ENCODE data around the gene PHACTR3. TPM values are rescaled to one million over a fixed set of nuclear protein-coding genes. Genes with fewer than 3 reads are reported as not detected.
"Not testable (repeated sequence)": the region's sequence is repeated elsewhere in the genome, so short reads cannot be mapped to it uniquely, and the experiment has no call there.

The PHACTR3 gene

GRCh38 chr20:59888050-59888449 lies 283.7 kb downstream of the PHACTR3 start:
- Histone ChIP-seq H3K4ac (ENCODE audit: low read depth, low read length) (no peak overlapping the region), H3K79me2 (ENCODE audit: control insufficient read depth, insufficient read depth, low read length) (no peaks in the 10 kb centered on the region), H2BK5ac (ENCODE audit: low read length) (no peak overlapping the region), H3K4me2 (ENCODE audit: low read length) (no peak overlapping the region), H2BK120ac (ENCODE audit: low read depth, low read length) (no peak overlapping the region), H4K5ac (ENCODE audit: low read length) (no peak overlapping the region), H3K9ac (ENCODE audit: low read length) (no peak overlapping the region), H4K8ac (ENCODE audit: low read depth, low read length) (no peak overlapping the region), H3K36me3 (ENCODE audit: control insufficient read depth, insufficient read depth, low read length) (no peaks in the 10 kb centered on the region), H3K4me1 (ENCODE audit: control insufficient read depth, low read depth, low read length) (no peaks in the 10 kb centered on the region), H3K56ac (ENCODE audit: low read length) (no peak overlapping the region), H3K18ac (ENCODE audit: low read length) (no peak overlapping the region), H3K27ac (ENCODE audit: low read depth, low read length) (no peak overlapping the region), H3K23ac (ENCODE audit: low read length) (no peak overlapping the region), H2AK5ac (ENCODE audit: low read length) (no peak overlapping the region), H2BK15ac (replicated peaks; ENCODE audit: low read depth) (no peak overlapping the region), H3K27me3 (ENCODE audit: insufficient read depth, low read length, poor library complexity) (no peaks in the 10 kb centered on the region), H3K4me3 (ENCODE audit: low read length) (no peak overlapping the region), H3K79me1 (ENCODE audit: low read length) (no peaks in the 10 kb centered on the region)
- WGBS (ENCODE audit: extremely low coverage, insufficient coverage, low lambda C conversion rate): 100% methylated on average over 1 of the region's 1 CpG
- no peak for DNase-seq

GRCh38 chr20:59890035-59890434 lies 285.7 kb downstream of the PHACTR3 start:
- not testable (repeated sequence) for DNase-seq; H2BK120ac ChIP-seq (ENCODE audit: low read depth, low read length); H3K4me1 ChIP-seq (ENCODE audit: control insufficient read depth, low read depth, low read length); H3K79me2 ChIP-seq (ENCODE audit: control insufficient read depth, insufficient read depth, low read length); H2AK5ac ChIP-seq (ENCODE audit: low read length); H3K23ac ChIP-seq (ENCODE audit: low read length); H3K4me2 ChIP-seq (ENCODE audit: low read length); H3K4me3 ChIP-seq (ENCODE audit: low read length); H3K18ac ChIP-seq (ENCODE audit: low read length); H3K36me3 ChIP-seq (ENCODE audit: control insufficient read depth, insufficient read depth, low read length); H3K27me3 ChIP-seq (ENCODE audit: insufficient read depth, low read length, poor library complexity); H3K56ac ChIP-seq (ENCODE audit: low read length); H3K27ac ChIP-seq (ENCODE audit: low read depth, low read length); H2BK5ac ChIP-seq (ENCODE audit: low read length); H3K79me1 ChIP-seq (ENCODE audit: low read length); H3K4ac ChIP-seq (ENCODE audit: low read depth, low read length); H4K5ac ChIP-seq (ENCODE audit: low read length); H2BK15ac ChIP-seq (replicated peaks; ENCODE audit: low read depth); H4K8ac ChIP-seq (ENCODE audit: low read depth, low read length); H3K9ac ChIP-seq (ENCODE audit: low read length)
- WGBS (ENCODE audit: extremely low coverage, insufficient coverage, low lambda C conversion rate): no CpG with 5 or more reads among the region's 2 CpGs

GRCh38 chr20:59891581-59891980 lies 287.2 kb downstream of the PHACTR3 start:
- H2BK120ac ChIP-seq (ENCODE audit: low read depth, low read length): no peak overlapping the region
- no peaks in the 10 kb centered on the region for H3K27me3 ChIP-seq (ENCODE audit: insufficient read depth, low read length, poor library complexity)
- no peak overlapping the region for H3K56ac ChIP-seq (ENCODE audit: low read length)
- no peak overlapping the region for H3K23ac ChIP-seq (ENCODE audit: low read length)
- H3K9ac ChIP-seq (ENCODE audit: low read length): no peak overlapping the region
- no peak overlapping the region for H3K27ac ChIP-seq (ENCODE audit: low read depth, low read length)
- no peaks in the 10 kb centered on the region for H3K79me1 ChIP-seq (ENCODE audit: low read length)
- H4K5ac ChIP-seq (ENCODE audit: low read length): no peak overlapping the region
- no peaks in the 10 kb centered on the region for H3K79me2 ChIP-seq (ENCODE audit: control insufficient read depth, insufficient read depth, low read length)
- H2BK15ac ChIP-seq (replicated peaks; ENCODE audit: low read depth): no peak overlapping the region
- WGBS (ENCODE audit: extremely low coverage, insufficient coverage, low lambda C conversion rate): no CpG with 5 or more reads among the region's 1 CpG
- no peak overlapping the region for H3K4me2 ChIP-seq (ENCODE audit: low read length)
- no peak overlapping the region for H3K4me3 ChIP-seq (ENCODE audit: low read length)
- H3K4ac ChIP-seq (ENCODE audit: low read depth, low read length): no peak overlapping the region
- H3K4me1 ChIP-seq (ENCODE audit: control insufficient read depth, low read depth, low read length): no peaks in the 10 kb centered on the region
- H3K36me3 ChIP-seq (ENCODE audit: control insufficient read depth, insufficient read depth, low read length): no peaks in the 10 kb centered on the region
- H3K18ac ChIP-seq (ENCODE audit: low read length): no peak overlapping the region
- H2AK5ac ChIP-seq (ENCODE audit: low read length): no peak overlapping the region
- no peak for DNase-seq
- H2BK5ac ChIP-seq (ENCODE audit: low read length): no peak overlapping the region
- no peak overlapping the region for H4K8ac ChIP-seq (ENCODE audit: low read depth, low read length)

- H3K4ac ChIP-seq (ENCODE audit: low read depth, low read length): no peak overlapping the region
- no peaks in the 10 kb centered on the region for H3K79me1 ChIP-seq (ENCODE audit: low read length)
- no peak overlapping the region for H3K9ac ChIP-seq (ENCODE audit: low read length)
- H4K5ac ChIP-seq (ENCODE audit: low read length): no peak overlapping the region
- no peaks in the 10 kb centered on the region for H3K79me2 ChIP-seq (ENCODE audit: control insufficient read depth, insufficient read depth, low read length)
- DNase-seq: no peak
- H4K8ac ChIP-seq (ENCODE audit: low read depth, low read length): no peak overlapping the region
- no peak overlapping the region for H3K18ac ChIP-seq (ENCODE audit: low read length)
- no peak overlapping the region for H2BK5ac ChIP-seq (ENCODE audit: low read length)
- no peak overlapping the region for H3K4me3 ChIP-seq (ENCODE audit: low read length)
- H3K27me3 ChIP-seq (ENCODE audit: insufficient read depth, low read length, poor library complexity): no peaks in the 10 kb centered on the region
- no peak overlapping the region for H3K4me2 ChIP-seq (ENCODE audit: low read length)
- no peak overlapping the region for H3K23ac ChIP-seq (ENCODE audit: low read length)
- H3K4me1 ChIP-seq (ENCODE audit: control insufficient read depth, low read depth, low read length): no peaks in the 10 kb centered on the region
- H2BK15ac ChIP-seq (replicated peaks; ENCODE audit: low read depth): no peak overlapping the region
- H3K56ac ChIP-seq (ENCODE audit: low read length): no peak overlapping the region
- H2AK5ac ChIP-seq (ENCODE audit: low read length): no peak overlapping the region
- H3K36me3 ChIP-seq (ENCODE audit: control insufficient read depth, insufficient read depth, low read length): no peaks in the 10 kb centered on the region
- H2BK120ac ChIP-seq (ENCODE audit: low read depth, low read length): no peak overlapping the region
- H3K27ac ChIP-seq (ENCODE audit: low read depth, low read length): no peak overlapping the region
- no CpG with 5 or more reads among the region's 1 CpG for WGBS (ENCODE audit: extremely low coverage, insufficient coverage, low lambda C conversion rate)
Measured at GRCh38 chr20:59895908-59896307, 291.6 kb downstream of the PHACTR3 start.

Small RNAs within 50 kb of the gene (small RNA-seq; reads per million reads assigned to genes)
- not detected for gene RNU7-141P (ENCODE audit: insufficient read depth)
